HepG2 (cell line): ENCODE data around the gene ERF. TPM values are rescaled to one million over a fixed set of nuclear protein-coding genes. Genes with fewer than 3 reads are reported as not detected.

Experiments
- EHMT2 ChIP-seq: fragments of 200-600 bp; sonication (generic); IDR thresholded peaks from 2 replicates; pipeline ENCODE4 v1.7.0; 2017; ENCODE audit warnings: antibody characterized with exemption, low read depth, low read length, borderline replicate concordance
- ELF3 ChIP-seq: IDR thresholded peaks from 2 replicates; pipeline ENCODE4 v1.6.1; 2016; ENCODE audit warnings: missing genetic modification reagents, missing compliant biosample characterization
- ETV5 ChIP-seq: IDR thresholded peaks from 2 replicates; pipeline ENCODE4 v1.6.1; 2018; ENCODE audit warnings: missing biosample characterization, missing genetic modification reagents, inconsistent platforms, borderline replicate concordance
- GABPB1 ChIP-seq: IDR thresholded peaks from 2 replicates; pipeline ENCODE4 v1.6.1; 2016; ENCODE audit warnings: mild to moderate bottlenecking, missing genetic modification reagents, moderate library complexity, missing compliant biosample characterization
- GFI1 ChIP-seq: sonication (generic); formaldehyde crosslinking; IDR thresholded peaks from 2 replicates; pipeline ENCODE4 v1.5.0; 2020; ENCODE audit warnings: missing genetic modification reagents, mild to moderate bottlenecking, borderline replicate concordance
- NR2C2 ChIP-seq: sonication (generic); formaldehyde crosslinking; IDR thresholded peaks from 2 replicates; pipeline ENCODE4 v1.4.0; 2020; ENCODE audit warnings: missing genetic modification reagents, mild to moderate bottlenecking, moderate library complexity, borderline replicate concordance
- NR2F6 ChIP-seq, 2 experiments: IDR thresholded peaks; 2 replicates each; pipeline ENCODE4 v1.6.1; 2016; ENCODE audit warnings: antibody characterized with exemption in 1 of 2, mild to moderate bottlenecking in 1 of 2
- SP1 ChIP-seq, 2 experiments: fragments of 450-650 bp in 1 of 2; sonication (generic) in 1 of 2; formaldehyde crosslinking in 1 of 2; IDR thresholded peaks; 2 replicates each; pipeline versions ENCODE4 v1.4.0 to v1.6.1; 2016 to 2020; ENCODE audit warnings: missing genetic modification reagents in 1 of 2
- SP2 ChIP-seq: sonication (generic); formaldehyde crosslinking; IDR thresholded peaks from 2 replicates; pipeline ENCODE4 v1.5.1; 2020; ENCODE audit warnings: mild to moderate bottlenecking, missing genetic modification reagents
- ZFP1 ChIP-seq: IDR thresholded peaks from 2 replicates; pipeline ENCODE4 v1.6.1; 2016
- ZNF30 ChIP-seq: sonication (generic); formaldehyde crosslinking; IDR thresholded peaks from 2 replicates; pipeline ENCODE4 v1.5.0; 2020; ENCODE audit warnings: mild to moderate bottlenecking, missing genetic modification reagents
- ZNF547 ChIP-seq: sonication (generic); formaldehyde crosslinking; IDR thresholded peaks from 2 replicates; pipeline ENCODE4 v1.5.1; 2020; ENCODE audit warnings: mild to moderate bottlenecking, missing genetic modification reagents
- ZNF891 ChIP-seq: sonication (generic); formaldehyde crosslinking; IDR thresholded peaks from 2 replicates; pipeline ENCODE4 v1.5.0; 2020; ENCODE audit warnings: mild to moderate bottlenecking, missing genetic modification reagents
- polyA plus RNA-seq, 8 experiments: library from polyadenylated mRNA; depleted of rRNA in 3 of 8; stranded (reverse) in 7 of 8; unstranded in 1 of 8; fragments of >200 nt; fragmentation: Illumina TruSeq in 4 of 8; extraction: Trizol in 4 of 8; gene quantifications; 2 replicates each; pipeline versions ENCODE4 v1.2.1 to v1.2.3, GENCODE V29; 2011 to 2016; ENCODE audit warnings: low read depth in 4 of 8, missing spikeins in 1 of 8, mixed read lengths in 1 of 8; ENCODE audit not compliant: insufficient read depth in 1 of 8
- total RNA-seq, 5 experiments: library from RNA; depleted of rRNA; stranded (reverse); fragments of >200 nt; fragmentation: Illumina TruSeq; extraction: Trizol; gene quantifications; 2 replicates each; pipeline ENCODE4 v1.2.3, GENCODE V29; 2016; ENCODE audit warnings: low read depth in 1 of 5
- TF ChIP-seq, protein P1 (sequence below): sonication (generic); formaldehyde crosslinking; IDR thresholded peaks from 2 replicates; pipeline ENCODE4 v1.5.0; 2020; ENCODE audit warnings: missing genetic modification reagents
- TF ChIP-seq, protein P2 (sequence below): sonication (generic); formaldehyde crosslinking; IDR thresholded peaks from 2 replicates; pipeline ENCODE4 v1.9.0; 2021; ENCODE audit warnings: mild to moderate bottlenecking, missing genetic modification reagents
- TF ChIP-seq, protein P3 (sequence below): sonication (generic); formaldehyde crosslinking; conservative IDR thresholded peaks from 2 replicates; pipeline ENCODE4 v1.4.0; 2020; ENCODE audit warnings: mild to moderate bottlenecking, missing genetic modification reagents, moderate library complexity
- TF ChIP-seq, protein P4 (sequence below): sonication (generic); formaldehyde crosslinking; IDR thresholded peaks from 2 replicates; pipeline ENCODE4 v1.8.1; 2023; ENCODE audit warnings: mild to moderate bottlenecking, inconsistent platforms, moderate library complexity, missing genetic modification reagents, borderline replicate concordance

Gene ERF
- total and polyA plus RNA-seq, 2 of the 13 experiments (the other 11 are each of a cell fraction or from before 2014, with no cell fraction given), result 67.1 to 69.9 TPM

DNA sequence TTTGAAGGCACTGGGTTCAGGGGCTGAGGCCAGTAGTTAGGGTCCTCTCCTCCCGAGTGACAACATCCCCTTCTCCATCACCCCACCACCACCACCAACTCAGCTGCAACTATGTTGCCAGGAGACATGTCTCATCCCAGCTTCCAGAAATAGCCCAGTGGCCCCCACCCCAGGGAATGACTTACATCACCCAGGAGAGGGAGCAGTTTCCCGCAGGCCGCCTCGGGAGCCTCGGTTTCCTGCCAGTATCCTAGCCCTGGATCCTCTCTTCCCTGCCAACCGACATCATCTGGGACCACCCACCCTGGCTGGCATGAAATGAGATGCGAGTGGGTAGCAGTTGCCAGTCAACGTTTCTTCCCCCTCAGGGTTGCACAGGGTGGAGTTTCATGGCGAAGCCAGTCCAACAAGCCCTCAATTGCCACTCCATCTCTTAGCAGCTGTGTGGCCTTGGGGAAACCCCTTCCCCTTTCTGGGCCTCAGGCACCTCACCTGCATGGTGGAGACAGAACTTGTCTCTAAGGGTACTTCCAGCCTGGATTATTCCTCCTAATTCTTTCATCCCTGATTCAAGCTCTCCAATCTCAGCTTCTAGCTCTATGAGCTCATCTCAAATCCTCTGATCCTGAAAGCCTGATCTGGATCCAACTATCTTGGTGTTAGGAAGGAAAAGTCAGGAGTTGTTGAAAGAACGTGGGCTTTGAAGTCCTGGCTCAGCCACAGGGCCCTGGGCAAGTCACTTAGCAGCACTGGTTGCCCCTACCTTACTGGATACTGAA is 8.6 kb downstream of the ERF start (continued):
- no peak for TF ChIP-seq GABPB1
- TF ChIP-seq SP2 (CRISPR knock-in tag), result 0 out of 2 replicates have a peak, but pooled peaks have one; percentile 22
- TF ChIP-seq NR2C2, result no peak
- TF ChIP-seq EHMT2, result no peak
- TF ChIP-seq ZFP1 (CRISPR knock-in tag), result no peak
- no peak for TF ChIP-seq SP1 (IDR thresholded peaks at IDR 0.05)
- no peak for TF ChIP-seq SP1 (CRISPR knock-in tag; IDR thresholded peaks at IDR 0.05)
- no peak for TF ChIP-seq ZNF891 (CRISPR knock-in tag)
- TF ChIP-seq, protein P1, sequence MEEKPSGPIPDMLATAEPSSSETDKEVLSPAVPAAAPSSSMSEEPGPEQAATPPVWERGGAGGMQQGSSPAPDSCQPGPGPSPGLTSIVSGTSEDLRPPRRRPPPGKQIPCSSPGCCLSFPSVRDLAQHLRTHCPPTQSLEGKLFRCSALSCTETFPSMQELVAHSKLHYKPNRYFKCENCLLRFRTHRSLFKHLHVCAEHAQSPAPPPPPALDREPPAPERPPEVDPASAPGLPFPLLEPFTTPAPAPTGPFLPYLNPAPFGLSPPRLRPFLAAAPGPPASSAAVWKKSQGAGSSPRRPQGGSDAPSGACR (CRISPR knock-in tag), result no peak
- no peak for TF ChIP-seq NR2F6 (IDR thresholded peaks at IDR 0.05)
- TF ChIP-seq NR2F6 (CRISPR knock-in tag; IDR thresholded peaks at IDR 0.05), result no peak
- no peak for TF ChIP-seq ZNF30 (CRISPR knock-in tag)
- no peak for TF ChIP-seq ZNF547 (CRISPR knock-in tag)
- TF ChIP-seq, protein P2, sequence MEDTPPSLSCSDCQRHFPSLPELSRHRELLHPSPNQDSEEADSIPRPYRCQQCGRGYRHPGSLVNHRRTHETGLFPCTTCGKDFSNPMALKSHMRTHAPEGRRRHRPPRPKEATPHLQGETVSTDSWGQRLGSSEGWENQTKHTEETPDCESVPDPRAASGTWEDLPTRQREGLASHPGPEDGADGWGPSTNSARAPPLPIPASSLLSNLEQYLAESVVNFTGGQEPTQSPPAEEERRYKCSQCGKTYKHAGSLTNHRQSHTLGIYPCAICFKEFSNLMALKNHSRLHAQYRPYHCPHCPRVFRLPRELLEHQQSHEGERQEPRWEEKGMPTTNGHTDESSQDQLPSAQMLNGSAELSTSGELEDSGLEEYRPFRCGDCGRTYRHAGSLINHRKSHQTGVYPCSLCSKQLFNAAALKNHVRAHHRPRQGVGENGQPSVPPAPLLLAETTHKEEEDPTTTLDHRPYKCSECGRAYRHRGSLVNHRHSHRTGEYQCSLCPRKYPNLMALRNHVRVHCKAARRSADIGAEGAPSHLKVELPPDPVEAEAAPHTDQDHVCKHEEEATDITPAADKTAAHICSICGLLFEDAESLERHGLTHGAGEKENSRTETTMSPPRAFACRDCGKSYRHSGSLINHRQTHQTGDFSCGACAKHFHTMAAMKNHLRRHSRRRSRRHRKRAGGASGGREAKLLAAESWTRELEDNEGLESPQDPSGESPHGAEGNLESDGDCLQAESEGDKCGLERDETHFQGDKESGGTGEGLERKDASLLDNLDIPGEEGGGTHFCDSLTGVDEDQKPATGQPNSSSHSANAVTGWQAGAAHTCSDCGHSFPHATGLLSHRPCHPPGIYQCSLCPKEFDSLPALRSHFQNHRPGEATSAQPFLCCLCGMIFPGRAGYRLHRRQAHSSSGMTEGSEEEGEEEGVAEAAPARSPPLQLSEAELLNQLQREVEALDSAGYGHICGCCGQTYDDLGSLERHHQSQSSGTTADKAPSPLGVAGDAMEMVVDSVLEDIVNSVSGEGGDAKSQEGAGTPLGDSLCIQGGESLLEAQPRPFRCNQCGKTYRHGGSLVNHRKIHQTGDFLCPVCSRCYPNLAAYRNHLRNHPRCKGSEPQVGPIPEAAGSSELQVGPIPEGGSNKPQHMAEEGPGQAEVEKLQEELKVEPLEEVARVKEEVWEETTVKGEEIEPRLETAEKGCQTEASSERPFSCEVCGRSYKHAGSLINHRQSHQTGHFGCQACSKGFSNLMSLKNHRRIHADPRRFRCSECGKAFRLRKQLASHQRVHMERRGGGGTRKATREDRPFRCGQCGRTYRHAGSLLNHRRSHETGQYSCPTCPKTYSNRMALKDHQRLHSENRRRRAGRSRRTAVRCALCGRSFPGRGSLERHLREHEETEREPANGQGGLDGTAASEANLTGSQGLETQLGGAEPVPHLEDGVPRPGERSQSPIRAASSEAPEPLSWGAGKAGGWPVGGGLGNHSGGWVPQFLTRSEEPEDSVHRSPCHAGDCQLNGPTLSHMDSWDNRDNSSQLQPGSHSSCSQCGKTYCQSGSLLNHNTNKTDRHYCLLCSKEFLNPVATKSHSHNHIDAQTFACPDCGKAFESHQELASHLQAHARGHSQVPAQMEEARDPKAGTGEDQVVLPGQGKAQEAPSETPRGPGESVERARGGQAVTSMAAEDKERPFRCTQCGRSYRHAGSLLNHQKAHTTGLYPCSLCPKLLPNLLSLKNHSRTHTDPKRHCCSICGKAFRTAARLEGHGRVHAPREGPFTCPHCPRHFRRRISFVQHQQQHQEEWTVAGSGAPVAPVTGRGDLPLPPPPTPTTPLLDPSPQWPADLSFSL (CRISPR knock-in tag), result no peak
- peak; percentile 10; the same call in 1 of the 2 replicates for TF ChIP-seq ETV5
- TF ChIP-seq ELF3, result no peak
- TF ChIP-seq, protein P3, sequence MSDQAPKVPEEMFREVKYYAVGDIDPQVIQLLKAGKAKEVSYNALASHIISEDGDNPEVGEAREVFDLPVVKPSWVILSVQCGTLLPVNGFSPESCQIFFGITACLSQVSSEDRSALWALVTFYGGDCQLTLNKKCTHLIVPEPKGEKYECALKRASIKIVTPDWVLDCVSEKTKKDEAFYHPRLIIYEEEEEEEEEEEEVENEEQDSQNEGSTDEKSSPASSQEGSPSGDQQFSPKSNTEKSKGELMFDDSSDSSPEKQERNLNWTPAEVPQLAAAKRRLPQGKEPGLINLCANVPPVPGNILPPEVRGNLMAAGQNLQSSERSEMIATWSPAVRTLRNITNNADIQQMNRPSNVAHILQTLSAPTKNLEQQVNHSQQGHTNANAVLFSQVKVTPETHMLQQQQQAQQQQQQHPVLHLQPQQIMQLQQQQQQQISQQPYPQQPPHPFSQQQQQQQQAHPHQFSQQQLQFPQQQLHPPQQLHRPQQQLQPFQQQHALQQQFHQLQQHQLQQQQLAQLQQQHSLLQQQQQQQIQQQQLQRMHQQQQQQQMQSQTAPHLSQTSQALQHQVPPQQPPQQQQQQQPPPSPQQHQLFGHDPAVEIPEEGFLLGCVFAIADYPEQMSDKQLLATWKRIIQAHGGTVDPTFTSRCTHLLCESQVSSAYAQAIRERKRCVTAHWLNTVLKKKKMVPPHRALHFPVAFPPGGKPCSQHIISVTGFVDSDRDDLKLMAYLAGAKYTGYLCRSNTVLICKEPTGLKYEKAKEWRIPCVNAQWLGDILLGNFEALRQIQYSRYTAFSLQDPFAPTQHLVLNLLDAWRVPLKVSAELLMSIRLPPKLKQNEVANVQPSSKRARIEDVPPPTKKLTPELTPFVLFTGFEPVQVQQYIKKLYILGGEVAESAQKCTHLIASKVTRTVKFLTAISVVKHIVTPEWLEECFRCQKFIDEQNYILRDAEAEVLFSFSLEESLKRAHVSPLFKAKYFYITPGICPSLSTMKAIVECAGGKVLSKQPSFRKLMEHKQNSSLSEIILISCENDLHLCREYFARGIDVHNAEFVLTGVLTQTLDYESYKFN, result no peak
- no peak for TF ChIP-seq GFI1
- TF ChIP-seq, protein P4, sequence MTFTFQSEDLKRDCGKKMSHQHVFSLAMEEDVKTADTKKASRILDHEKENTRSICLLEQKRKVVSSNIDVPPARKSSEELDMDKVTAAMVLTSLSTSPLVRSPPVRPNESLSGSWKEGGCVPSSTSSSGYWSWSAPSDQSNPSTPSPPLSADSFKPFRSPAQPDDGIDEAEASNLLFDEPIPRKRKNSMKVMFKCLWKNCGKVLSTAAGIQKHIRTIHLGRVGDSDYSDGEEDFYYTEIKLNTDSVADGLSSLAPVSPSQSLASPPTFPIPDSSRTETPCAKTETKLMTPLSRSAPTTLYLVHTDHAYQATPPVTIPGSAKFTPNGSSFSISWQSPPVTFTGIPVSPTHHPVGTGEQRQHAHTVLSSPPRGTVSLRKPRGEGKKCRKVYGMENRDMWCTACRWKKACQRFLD, result no peak
